HK-2 (cell line): ENCODE measurements around the gene TPM3.
"Not testable (repeated sequence)": the region's sequence is repeated elsewhere in the genome, so short reads cannot be mapped to it uniquely, and the experiment has no call there.

Experiments
- DNase-seq: peaks from one replicate; pipeline ENCODE4 v3.0.0-alpha.2; 2018; ENCODE audit not compliant: unreplicated experiment

TPM3 gene

GRCh38 chr1:154191990-154192461, at the start of gene TPM3:
Gene TPM3, minus strand, starts transcription at chr1:154192100. Its CDS starts 82 bp downstream, at chr1:154192018.
- no peak for DNase-seq

GRCh38 chr1:154240294-154240833, 48.5 kb upstream of the TPM3 start:
- no peak for DNase-seq

- DNase-seq = no peak
These were observed 47.6 kb upstream of the TPM3 start for GRCh38 chr1:154239491-154239890.

GRCh38 chr1:154237880-154238506, 46.1 kb upstream of the TPM3 start:
- DNase-seq = no peak

- no peak for DNase-seq
These were observed 45.5 kb upstream of the TPM3 start for GRCh38 chr1:154237435-154237834.

- DNase-seq = no peak
These were observed 45.0 kb upstream of the TPM3 start for GRCh38 chr1:154236855-154237254.

- DNase-seq = not testable (repeated sequence)
These were observed 41.2 kb upstream of the TPM3 start for GRCh38 chr1:154233127-154233526.

GRCh38 chr1:154231112-154231511, 39.2 kb upstream of the TPM3 start:
- not testable (repeated sequence) for DNase-seq

- DNase-seq = no peak
These were observed 33.5 kb upstream of the TPM3 start for GRCh38 chr1:154225370-154225769.

GRCh38 chr1:154223621-154224020, 31.7 kb upstream of the TPM3 start:
- DNase-seq = no peak

- no peak for DNase-seq
These were observed 31.0 kb upstream of the TPM3 start for GRCh38 chr1:154222918-154223317.

GRCh38 chr1:154222518-154222917, 30.6 kb upstream of the TPM3 start:
- no peak for DNase-seq

- peak; percentile 54 for DNase-seq
These were observed 29.5 kb upstream of the TPM3 start for GRCh38 chr1:154221278-154222001.

- no peak for DNase-seq
These were observed 29.0 kb upstream of the TPM3 start for GRCh38 chr1:154220970-154221277.

- DNase-seq = peak; percentile 99
These were observed 28.4 kb upstream of the TPM3 start, which contains the start of gene UBAP2L for GRCh38 chr1:154220071-154220969. Gene UBAP2L, plus strand, starts transcription at chr1:154220955. Its CDS starts 4,169 bp downstream, at chr1:154225124.

- DNase-seq = no peak
These were observed 27.6 kb upstream of the TPM3 start for GRCh38 chr1:154219541-154219940.

GRCh38 chr1:154218545-154218944, 26.6 kb upstream of the TPM3 start:
- no peak for DNase-seq

GRCh38 chr1:154213274-154213673, 21.4 kb upstream of the TPM3 start:
- no peak for DNase-seq

- no peak for DNase-seq
These were observed 20.2 kb upstream of the TPM3 start for GRCh38 chr1:154212083-154212482.

GRCh38 chr1:154208677-154209388, 16.9 kb upstream of the TPM3 start:
- no peak for DNase-seq

GRCh38 chr1:154207262-154207661, 15.4 kb upstream of the TPM3 start:
- no peak for DNase-seq
